CD4-positive, alpha-beta T cell treated with Interleukin-12 subunit alpha and Interleukin-12 subunit beta, for 1 hour (primary cell): ENCODE results near the gene VPS13C.

Experiments
- DNase-seq: peaks from one replicate; pipeline ENCODE4 v3.0.0-alpha.2; 2020

VPS13C gene

DNA sequence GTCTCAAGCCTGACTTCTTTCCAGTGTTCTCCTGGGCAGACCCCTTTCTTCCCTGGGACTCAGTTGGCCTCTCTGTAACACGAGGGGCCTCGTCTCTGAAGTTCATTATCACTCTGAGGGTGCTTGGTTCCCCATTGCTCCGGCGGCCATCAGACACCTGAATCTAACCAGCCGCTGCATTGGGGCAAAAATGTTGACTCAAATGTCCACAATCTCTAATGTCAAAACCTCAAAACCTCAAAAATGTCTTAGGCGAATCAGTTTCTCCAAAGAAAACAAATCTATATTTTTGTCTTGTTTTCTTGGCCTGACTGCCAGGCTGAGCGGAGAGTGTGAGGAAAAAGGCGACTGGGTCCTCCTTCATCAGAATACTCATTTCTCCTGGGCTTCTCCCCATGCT is 220.7 kb downstream of the VPS13C start:
- no peak for DNase-seq

DNA sequence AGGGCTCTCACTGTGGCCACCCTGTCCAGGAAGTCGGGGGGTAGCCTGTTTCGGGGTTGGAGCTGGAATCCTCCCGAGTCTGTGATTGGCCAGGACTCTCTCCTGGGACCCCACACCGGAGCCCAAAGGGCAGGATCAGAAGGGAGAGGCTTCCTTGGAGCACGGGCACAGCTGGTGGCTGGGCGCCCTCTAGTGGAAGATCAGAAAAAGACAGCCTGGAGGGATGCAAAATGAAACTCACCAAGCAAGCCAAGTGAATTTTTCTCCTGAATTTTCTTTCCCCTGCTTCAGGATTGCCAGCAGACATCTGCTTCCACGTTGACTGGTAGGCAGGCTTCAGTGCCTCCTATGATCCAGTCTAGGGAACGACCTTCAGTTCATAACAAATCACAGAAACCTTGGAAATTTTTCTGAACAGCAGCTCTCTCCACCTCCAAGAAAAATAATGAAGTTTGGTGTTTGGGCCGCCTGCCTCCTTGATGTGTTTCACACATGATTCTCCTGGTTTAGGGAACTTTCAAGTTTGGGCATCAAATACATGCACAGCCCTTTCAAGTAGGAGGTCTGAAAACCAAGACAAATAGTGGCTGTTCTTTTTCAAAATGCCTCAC is 224.6 kb downstream of the VPS13C start:
- DNase-seq, result peak; percentile 57

DNA sequence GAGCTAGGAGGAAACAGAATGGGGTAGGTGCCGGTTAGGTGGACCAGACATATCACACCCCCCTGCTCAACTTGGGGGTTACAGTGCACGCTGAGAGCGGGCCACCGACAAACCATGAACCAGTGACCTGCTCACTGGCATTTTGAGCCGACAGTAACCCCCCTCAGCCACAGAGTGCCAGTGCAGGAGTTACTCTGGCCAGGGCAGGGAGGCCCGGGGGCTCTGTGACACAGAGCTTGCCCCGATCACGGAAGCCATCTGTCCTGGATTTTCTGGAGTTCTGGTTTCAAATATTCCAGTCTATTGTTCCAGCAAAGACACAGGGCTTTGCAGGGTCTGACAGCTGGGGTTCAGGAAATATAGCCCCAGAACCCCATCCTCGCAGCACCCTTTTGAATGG is 225.2 kb downstream of the VPS13C start:
- DNase-seq, result no peak

DNA sequence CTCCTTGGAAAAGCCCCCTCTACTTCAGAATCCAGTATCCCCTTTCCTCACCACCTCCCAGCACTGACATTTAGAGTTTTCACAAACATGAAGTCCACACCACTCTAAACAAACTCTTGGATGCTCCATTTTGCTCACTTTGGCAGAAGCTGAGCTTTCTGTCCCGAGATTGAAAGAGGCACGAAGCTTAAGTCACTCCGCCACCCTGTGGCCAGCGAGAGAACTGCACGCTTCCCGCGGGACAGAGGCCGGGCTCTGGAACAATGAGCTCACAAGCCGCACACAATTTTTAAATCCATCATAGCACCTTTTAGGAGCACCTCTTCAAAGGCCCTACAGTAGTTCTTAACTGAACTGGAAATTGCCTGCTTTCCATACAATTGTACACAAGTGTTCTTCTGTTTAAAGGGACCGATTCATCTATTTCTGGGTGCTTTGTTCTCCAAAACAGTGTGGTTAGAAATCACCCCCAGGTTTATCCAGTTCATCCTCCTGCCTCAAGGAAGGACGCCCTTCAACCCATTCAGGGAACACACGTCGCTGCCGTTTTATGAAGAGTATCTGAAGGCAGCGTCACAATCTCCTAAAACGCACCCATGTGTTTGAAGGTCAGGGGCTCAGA is 226.1 kb downstream of the VPS13C start:
- DNase-seq, result peak; percentile 69

DNA sequence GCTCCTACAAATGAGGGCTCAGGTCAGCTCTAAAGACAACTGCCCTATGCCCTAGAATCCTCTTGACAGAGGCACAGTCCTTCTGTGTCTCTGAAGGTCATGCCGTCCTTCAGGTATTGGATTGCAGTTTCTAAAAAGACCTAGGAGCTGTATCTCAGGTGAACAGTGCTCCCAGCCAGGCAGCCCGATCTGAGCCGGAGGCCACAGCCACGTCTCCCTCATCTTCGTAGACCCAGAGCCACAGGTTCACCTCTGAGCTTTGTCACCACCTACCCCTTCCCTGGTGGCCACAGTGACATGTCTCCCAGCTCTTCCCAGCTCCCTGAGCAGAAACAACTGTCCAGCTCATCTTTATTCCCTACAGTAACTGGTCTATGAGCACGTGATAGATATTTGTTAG is 228.0 kb downstream of the VPS13C start:
- DNase-seq, result no peak

DNA sequence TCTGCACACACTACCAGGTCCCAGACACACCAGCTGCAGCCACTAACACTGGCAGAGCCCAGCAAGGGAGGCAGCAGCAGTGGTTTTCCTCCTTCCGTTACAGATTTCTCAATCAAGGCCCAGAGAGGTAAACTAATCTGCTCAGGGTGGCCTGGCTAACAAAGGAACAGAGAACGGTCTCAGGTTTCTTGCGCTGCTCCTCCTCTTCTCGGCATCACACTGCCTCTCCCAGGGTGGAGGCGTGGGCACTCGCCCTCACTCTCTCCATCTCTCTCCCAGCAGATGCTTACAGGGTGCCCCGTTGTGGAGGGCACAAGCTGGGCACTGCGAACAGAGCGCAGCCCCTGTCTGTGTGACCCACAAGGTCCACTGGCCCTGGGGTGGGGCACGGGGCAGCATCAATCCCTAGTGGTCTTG is 228.7 kb downstream of the VPS13C start:
- DNase-seq, result no peak

DNA sequence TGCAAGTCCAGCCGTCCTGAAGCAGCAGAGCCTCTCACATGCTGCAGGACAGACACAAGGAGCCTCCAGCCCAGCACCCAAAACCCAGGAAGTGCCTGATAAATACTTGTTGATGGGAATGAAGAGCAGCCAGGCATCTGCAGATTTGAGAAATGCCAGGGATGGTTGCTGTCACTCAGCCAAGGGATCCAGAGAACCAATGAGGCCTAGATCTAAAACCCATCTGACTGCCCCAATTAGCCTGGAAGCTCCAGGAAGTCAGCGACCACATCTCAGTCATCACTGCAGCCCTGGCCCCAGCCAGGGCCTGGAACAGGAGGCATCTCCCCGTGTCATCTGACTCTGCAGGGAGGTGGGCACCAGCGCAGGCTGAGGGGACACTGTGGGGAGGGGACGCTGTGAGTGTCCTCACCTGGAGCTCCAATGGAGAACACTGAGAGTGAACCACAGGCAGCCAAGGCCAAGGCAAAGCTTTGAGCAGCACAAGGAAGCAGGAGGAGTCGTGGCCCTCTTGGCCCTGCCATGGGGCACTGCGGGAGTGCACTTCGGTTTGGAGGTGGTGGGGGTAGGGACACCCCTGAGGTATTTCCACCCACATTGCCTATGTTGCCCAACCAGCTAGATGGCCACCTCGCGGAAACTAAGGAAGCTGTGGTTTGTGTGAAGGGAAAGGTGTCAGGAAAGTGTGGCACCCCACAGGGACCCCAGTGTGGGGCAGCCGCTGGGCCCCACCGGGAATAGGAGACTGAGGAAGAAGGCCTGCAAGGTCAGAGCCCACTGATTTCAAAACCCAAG is 229.5 kb downstream of the VPS13C start:
- DNase-seq, result no peak

DNA sequence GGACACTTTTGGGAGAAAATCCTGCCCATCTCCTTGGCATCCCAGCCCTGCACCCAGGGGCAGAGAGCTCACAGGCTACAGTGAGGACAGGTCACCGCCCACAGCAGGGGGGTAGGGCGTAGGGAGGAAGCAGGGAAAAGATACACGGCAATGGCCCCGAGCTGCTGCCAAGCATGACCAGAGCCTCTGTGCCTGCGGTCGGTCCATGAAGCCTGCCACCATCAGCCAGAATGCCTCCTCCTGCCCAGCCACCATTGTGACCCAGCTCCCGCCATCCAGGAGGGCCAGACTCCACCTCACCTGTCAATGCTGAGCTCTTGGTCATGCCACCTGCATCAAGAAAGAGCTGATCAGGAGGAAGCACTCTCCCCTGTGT is 230.7 kb downstream of the VPS13C start:
- no peak for DNase-seq

DNA sequence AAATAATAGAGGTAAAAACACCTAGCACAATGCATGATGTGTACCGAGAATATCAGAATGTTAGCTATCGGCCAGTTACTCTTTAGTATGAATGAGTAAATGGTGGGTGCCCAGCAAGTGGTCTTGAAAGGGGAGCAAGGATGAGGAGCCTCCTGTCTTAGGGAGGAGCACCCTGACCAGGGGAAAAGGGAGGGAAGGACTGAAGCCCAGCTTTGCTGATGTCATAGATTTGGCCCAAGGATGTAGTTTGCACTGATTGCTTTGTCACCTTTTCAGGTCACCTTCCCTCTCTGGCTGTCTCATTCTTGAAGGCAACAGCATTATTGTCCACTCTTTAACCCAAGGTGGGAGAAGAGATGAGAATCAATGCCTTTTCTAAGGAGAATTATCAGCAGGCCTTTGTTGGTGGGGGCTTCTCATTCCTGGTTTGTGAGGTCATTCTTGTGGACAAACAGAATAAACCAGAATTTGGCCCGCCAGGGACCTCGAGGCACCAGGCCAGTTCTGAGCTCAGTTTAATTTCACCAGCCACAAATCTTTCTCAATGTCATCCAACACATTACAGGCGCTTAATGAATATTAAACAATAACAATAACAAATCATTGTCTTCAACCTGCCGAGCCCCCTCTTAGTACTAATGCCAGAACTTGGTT is 231.3 kb downstream of the VPS13C start:
- DNase-seq, result no peak

DNA sequence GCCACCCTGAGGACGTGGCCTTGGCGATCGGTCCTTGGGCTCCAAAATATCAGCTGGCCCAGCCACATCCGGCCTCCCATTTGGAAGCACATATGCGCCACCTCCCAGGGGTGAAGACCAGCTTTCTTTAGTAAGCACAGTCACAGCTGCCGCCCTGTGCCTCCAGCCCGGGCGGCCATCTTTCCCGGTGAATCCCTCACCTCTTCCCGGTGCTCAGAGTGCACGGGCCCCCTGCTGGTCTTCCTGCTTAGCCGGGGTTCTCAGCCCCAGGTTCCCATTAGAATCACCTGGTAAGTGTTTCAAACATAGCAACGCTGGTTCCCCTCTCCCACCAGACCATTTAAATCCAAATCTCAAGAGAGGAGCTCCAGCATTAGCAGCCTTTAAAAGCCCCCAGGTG is 232.2 kb downstream of the VPS13C start:
- no peak for DNase-seq

DNA sequence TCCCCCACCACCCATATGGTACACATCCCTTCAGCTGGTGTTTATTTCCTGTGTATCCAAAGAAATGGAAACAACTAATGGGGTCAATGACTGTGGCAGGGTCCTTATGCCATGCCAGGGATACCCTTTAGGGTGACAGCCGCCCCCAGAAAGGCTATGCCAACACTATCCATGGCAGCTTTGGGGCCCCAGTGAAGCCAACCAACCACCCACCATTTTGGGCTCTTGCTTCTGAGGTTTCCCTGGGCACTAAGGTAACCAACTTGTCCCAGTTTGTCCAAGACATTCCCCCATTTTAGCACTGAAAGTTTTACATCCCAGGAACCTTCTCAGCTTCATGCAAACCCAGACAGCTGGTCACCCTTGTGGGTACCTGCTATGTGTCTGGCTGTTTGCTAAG is 233.1 kb downstream of the VPS13C start:
- no peak for DNase-seq

DNA sequence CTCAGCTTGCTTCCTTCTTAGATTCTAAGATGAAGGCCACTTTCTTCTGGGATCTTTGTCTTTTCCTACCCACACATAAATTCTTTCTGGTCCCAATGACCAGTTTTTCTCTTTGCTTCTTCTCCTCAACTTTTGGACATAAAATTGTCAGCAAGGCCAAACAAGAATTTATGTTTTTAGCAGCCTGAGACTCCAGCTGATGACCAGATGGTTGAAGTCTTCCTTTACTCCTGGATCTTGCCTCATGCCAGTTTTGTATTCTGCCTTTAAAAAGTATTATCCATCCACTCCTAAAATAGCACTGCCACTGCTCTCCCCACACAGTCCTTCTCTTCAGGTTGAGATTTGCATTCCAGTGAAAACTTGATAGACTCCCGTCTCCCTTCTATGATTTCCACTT is 236.0 kb downstream of the VPS13C start:
- DNase-seq, result no peak

DNA sequence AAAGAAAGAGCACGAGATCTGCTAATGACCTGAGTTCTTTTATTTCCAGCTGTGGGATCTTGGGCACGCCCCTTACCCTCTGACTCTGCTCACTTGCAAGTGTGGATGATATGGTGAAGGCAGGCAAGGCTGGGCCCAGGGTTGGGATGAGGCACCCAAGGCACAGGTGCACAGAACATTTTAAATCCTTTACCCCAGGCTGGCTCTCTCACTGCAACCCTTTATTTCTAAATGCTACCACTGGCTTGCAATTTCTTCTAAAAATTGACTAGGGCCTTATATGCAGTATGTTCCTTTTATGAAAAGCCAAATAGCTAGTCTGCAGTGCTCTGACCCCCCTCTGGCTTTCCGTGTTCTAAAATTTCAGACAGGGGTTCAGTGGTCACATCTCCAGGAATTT is 237.7 kb downstream of the VPS13C start:
- DNase-seq, result no peak

DNA sequence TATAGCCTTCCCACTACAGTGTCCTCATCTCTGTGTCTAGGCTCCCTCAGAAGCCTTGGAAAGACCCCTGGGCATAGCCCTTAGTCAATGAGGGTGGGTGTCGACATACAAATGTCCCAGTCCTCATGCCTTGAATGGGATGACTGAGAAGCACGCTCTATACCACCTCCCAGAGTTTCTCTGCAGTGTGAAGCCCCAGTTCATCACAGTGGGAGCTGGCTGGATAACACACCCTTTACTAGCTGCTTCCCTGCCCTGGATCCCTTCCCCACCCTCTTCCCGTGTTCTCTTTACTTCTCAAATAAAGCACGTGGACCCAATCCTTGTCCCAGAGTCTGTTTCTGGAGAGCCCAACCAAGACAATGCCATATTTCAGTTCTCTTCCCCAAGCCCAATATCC is 239.3 kb downstream of the VPS13C start:
- no peak for DNase-seq

DNA sequence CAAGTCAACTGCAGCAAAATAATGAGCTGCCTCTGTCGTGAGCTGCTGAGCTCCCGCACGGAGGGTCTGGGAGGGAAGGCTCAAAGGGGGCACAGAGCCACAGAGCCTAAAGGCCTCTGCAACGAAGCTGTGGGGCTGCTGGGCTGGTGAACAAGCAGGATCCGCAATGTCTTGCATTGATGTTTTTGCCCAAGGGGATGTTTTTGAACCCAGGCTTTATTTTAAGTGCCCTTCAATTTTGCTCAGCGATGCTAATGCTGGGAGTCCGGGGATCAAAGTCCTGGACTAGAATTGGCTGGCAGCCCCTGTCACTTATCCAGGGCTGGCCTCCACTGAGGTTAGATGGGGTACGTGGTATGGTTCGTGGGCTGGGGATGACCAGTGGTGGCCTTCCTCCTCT is 240.0 kb downstream of the VPS13C start:
- no peak for DNase-seq

DNA sequence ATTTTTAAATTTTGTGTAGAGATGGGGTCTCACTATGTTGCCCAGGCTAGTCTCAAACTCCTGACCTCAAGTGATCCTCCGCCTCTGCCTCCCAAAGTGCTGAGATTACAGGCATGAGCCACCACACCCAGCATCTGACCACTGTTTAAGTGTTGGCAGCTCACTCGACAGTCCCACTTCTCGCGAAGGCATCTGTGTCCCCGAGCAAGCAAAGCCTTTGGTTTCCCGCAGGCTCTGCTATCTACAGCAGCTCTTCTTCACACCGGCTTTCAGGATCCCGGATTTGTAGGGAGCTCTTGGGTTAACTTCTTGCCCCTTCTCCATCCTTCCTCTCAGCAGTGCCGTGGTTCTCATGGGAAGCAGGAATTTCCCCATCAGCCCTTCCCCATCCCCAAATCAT is 240.9 kb downstream of the VPS13C start:
- DNase-seq, result no peak

DNA sequence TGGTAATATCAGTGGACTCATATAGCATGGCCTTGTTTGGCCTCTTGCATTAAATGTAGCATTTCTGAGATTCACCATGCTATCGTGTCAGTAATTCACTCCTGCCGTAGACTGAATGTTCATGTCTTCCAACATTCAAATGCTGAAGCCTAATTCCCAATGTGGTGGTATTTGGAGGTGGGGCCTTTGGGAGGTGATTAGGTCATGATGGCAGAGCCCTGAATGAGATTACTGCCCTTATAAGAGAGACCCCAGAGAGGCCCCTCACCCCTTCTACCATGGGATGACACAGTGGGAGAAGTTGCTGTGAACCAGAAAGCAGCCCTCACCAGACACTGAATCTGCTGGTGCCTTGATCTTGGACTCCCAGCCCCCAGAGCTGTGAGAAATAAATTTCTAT is 241.4 kb downstream of the VPS13C start:
- DNase-seq, result no peak

DNA sequence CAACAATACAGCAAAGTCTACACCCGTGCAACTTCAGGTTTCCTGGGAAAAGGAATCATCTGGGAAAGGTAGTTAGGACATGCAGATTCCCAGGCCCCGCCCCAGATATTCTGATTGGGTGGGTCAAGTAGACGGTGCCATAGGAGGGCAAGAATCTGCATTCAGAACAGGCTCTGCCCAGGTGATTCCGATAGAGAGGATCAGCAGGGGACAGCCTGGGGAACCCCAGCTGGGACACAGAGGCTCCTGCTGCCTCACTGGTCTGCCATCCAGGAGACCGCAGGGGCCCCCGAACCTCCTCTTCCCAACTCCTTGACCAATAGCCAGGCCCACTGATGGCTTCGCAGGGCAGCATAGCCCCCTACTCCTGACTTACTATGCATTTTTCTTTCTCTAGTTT is 243.4 kb downstream of the VPS13C start:
- DNase-seq, result no peak

DNA sequence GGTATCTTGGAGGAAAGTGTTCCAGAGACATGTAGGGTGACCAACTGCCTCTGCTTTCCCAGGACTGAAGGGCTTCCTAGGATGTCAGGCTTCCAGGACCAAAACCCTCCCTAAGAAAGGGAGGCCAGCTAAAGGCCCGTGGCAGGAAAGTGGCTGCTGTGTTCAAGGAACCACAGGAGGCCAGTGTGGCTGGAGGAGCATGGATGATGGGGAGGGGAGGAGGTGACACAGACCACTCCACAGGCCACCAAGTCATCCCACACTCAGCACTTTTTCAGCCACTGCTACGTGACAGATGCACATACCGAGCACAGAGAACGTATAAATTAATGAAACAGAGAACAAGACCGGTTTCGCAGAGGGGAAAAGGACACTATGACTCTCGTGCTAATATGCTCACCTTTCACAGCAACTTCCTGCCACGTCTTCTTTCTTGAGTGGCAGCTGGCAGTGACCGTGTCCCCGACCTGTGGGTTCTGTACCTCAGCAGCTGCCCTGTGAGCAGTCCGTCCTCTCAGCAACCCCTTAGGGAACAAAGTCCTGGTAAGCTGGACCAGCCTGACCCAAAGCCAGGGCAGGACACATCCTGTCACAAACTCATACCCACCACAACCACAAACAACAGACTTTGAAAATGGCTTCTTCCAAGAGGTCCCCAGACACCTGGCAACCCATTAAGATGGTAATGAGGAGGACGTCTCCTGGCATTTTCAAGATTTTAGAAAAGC is 244.7 kb downstream of the VPS13C start:
- no peak for DNase-seq

DNA sequence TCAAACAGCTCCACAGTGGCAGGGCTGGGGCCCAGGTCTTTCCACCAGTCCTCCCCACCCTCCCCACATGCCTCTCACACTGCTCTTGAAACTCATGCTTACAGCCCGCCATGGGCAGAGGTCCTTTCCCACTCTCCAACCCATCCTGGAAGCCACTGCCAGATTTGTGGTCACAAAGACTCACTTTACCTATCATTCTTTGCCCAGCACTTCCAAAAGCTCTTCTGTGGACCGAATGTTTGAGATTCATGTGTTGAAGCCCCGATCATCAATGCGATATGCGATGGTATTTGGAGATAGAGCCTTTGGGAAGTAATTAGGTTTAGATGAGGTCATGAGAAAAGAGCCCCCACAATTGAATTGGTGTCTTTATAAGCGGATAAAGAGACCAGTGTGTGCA is 247.8 kb downstream of the VPS13C start:
- DNase-seq, result no peak

DNA sequence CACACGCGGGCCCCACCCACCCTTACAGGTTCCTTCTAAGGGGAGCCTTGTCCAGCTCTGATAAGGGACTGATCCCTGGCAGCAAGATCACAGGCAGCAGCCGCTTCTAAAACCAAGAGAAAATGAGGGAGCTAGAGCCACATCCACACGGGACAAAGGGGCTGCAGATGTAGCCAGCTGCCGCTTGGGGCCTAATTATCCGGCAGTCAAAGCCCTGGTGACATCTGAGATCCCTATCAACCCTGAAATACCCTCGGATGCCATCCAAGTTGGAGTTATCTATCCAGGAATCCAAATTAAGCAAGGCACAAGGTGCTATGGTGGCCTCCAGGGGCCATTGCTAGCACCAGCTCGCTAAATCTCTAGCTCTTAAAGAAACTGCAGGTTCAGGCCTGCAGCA is 248.3 kb downstream of the VPS13C start:
- DNase-seq, result no peak

DNA sequence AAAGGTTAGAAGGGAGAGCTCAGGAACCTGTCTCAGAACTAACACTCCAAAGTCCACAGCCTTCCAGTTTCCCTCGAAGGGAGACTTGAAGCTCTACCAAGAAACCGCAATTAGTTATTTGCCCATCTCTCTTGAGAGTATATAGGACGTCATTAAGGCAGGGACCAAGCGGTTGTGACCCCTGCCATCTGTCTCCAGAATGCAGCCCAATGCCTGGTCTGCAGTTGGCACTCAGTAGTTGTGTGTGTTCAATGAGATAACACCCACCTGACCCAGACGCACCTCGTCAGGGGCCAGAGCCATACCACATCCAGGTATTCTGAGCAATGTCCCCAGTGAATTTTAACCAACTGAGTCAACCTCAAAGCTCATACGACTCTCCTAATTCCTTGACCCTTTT is 251.0 kb downstream of the VPS13C start:
- DNase-seq, result no peak

DNA sequence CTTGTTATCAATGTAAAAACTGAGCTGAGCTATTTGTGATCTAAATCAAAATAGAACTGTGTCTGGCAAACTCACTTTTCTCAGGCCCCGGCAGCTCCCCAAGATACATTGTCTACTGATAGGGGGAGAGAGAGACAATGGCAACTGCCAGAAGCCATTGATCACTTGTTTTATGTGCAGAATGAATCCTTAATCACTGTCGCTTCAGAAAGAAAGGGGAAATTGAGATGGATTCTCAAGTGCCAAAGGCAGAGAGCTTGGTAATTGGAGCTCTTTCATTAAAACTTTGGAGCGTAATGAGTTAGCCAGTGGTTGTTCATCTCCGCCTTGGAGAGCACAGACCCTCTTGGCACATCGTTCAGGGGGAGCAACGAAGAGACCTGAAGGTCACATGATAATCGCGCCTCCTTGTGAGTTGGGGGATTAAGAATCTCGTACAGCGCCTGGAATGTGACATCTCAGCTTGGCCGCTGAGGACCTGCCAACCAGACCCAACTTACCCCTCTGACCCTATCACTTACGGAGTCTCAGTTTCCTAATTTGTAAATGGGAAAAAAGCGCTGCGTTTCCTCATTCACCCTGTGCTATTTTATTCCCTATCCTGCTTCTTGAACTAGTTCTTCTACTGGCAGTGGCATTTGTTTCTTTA is 252.8 kb downstream of the VPS13C start:
- DNase-seq, result no peak
